Activated CD4-positive, CD25-positive, alpha-beta regulatory T cell treated with anti-CD3 and anti-CD28 coated beads, Interleukin-2, amount 50 U/mL, for 16 hours (primary cell): Measurements from ENCODE around the gene SGMS1.
"Not testable (repeated sequence)": the region's sequence is repeated elsewhere in the genome, so short reads cannot be mapped to it uniquely, and the experiment has no call there.

ENCODE experiments used
- DNase-seq: peaks from one replicate; pipeline ENCODE4 v3.0.0-alpha.2; 2020; ENCODE audit warnings: low read depth, low spot score

SGMS1 gene

DNA sequence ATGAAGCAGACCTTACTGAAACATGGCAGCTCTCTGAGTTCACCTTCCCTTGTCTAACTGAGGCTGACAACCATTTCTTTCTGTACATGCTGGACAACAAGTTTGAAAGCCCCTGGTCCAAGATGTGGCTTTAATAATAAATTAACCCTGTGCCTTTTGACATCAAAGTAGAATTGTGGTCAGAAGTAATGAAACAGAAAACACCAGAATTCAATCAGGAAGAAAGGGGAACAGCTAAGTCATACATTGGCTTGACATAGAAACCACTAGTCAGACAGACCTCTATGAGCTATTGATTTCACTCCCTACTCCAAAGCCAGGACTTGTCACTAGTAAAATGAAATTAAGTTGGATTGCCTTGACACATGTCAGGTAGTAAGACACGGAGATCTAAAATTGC, 197.3 kb downstream of the SGMS1 start:
- no peak for DNase-seq

DNA sequence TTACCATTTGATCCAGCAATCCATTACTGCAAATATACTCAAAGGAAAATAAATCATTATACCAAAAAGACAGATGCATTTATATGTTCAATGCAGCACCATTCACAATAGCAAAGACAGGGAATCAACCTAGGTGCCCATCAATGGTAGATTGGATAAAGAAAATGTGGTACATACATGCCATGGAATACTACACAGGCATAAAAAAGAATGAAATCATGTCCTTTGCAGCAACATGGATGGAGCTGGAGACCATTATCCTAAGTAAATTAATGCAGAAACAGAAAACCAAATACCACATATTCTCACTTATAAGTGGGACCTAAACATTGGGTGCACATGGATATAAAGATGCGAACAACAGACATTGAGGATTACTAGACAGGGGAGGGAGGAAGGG, 198.5 kb downstream of the SGMS1 start:
- not testable (repeated sequence) for DNase-seq

DNA sequence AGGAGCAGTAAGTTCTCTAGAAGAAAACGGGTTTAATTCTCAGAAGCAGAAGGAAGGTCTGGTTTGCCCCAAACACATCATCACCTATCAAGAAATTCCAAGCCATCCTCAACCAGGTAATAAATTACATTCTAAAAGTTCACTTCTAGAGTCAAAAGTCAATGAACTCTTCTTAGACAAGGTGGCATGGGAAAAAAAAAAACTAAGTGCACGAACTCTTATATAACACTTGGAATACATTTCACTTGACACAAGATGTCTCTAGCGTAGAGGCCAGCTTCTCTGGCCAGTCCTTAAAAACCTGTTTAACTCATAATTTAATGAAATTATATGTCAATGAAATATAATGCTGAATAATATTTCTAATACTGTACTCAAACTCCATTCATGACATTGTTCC, 200.3 kb downstream of the SGMS1 start:
- DNase-seq: no peak

DNA sequence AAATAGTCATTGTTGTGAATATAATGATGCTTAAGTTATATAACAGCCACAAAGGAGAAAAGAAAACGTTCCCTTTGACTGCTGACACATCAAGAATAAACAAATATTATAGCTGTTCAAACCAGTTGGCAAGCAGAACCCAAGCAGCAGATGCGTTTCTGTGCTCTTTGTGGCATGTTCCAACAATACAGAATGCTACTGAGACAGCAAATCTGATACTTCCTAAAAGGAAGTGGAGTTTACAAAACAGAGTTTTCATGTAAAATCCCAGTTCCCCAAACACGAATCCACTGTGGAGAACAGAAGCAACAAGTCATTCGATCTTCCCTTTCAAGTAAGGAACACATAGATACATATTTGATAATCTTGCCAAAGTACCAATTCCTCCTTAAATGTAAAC, 201.5 kb downstream of the SGMS1 start:
- DNase-seq: no peak

DNA sequence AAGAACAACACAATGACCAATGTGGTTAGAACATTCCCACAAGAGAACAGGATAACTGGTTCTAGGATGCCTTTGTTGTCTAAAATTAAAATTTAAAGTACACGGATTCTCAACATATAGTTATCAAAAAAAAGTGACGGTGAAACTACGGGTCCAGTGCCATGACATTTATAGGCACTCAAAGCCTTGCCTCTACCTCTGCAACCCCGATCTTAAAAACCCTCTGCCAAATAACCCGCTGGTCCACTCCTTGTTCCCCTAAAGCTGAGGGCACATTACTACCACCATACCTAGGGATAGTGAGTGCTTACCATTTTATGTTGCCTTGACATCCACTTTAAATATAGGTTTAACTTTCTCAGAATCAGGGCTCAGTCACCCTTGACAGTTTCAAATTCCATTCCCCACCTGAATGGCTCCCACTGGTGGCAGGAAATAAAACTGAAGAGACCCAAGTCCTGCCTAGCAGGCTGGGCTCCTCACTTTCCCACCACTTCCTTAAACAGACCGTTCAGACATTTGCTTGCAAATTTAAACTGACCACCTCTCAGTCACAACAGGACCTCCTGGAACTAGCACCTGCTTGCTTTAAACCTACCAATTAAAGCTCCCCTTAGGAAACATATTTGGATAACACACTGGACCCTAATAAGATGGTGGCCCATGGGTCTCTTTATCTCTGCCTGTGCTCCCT, 202.6 kb downstream of the SGMS1 start:
- no peak for DNase-seq

DNA sequence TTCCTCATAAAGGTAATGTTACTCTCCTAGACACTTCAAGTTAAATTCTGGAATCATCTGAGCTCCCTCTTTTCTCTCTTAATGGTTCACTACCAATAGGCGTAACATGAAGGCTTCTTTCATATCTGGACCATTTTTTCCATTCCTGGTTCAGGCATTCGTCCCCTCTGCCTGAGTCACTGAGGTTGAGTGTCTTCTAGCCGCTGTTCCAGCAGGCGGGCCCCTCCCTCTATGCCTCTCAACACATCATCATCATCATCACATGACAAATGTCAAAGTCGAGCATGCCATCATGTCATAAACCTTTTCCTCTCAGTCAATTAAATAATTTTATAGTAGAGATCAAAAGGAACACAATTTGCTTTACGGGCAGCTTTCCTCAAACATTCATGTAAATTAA, 203.6 kb downstream of the SGMS1 start:
- DNase-seq: no peak

DNA sequence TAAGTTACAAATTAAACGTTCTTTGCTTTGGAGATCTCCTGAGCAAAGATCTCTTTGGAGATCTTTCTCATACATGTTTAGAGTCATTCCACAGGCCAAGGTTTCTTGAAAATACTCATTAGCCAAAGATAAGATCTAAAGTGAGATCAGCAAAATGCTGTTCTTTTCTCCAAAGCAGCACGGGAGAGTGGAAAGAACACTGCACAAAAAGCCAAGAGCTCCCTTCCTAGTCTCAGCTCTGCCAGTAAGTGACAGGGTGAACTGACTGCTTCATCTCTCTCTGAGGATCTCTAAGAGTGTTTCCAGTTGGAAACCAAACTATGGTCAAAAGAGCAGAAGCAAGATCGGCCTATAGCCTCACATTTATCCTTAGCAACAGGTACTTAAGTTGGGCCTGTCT, 204.0 kb downstream of the SGMS1 start:
- no peak for DNase-seq

DNA sequence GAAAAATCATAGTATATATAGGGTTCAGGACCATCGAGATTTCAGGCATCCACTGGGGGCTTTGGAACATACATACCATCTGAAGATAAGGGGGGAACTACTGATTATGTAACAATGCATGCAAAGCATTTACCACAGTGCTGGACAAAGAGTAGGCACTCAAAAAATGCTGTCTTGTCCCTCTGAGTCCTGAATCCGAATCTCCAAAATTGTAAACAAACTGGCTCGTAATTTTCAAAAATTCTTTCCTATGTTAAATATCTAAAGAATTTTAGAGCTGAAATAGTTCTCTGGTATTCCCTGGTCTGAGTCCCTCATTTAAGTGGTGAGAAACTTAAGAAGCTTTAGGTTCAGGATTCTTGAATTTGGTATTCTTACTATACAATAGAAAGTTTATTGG, 204.7 kb downstream of the SGMS1 start:
- DNase-seq: no peak

DNA sequence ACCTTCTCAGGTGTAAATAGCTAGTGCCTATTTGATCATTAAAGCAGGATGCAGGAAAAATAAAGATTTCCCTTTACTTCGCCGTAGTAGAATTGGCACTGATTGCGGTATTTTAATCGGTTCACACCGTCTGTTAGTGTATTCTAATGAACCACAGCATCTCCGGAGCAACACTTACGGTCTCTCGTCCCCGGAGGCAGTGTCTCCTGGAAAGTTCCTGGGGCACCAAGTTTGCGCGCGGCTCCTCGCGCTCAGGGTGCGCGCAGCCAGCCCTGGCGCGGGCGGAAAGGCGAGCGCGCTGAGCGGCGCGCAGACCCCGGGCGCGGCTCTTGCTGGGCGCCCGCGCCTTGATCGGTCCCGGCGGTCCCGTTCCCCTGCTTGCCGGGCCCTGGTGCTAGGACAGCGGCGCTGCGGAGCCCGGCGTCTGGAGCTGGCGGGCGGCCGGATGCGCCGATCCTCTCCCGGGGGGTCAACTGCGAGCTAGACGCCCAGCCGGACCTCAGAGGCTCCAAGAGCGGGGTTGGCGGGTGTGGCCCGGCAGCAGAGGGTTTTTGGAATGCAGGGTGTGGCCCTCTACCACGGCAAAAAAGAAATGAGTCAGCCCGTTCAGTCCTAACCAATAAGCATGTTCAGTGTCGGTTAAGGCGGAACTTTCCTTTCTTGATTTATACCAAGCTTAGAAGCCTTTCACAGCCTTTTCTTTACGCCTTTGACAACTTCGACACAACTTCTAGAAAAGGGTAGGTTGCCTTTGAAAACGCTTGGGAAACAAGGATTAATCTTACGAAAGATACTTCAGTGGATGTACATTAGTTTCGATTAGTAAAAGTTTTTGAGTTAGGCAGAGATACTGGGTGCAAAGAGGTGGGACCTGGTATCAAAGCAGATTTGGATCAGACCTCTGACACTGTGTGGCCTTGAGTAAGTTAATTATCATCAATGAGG, 205.6 kb downstream of the SGMS1 start:
- DNase-seq: no peak

DNA sequence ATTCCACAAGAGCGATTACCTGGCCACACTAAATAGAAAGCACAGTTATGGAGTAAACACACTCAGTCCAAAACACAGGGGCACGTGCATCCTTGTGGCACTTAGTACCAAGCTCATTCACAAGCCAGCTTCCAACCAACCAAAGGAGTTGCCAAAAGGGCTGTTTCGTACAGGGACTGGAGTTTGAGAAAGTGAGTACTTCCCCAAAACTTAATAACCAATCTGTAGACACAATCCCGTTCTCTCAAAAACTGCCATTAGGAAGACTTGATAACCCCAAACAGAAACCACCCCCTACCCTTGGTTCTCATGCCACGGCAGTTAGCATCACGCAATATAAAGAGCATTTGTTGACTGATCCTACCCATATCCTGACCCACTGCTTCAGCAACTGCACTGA, 206.3 kb downstream of the SGMS1 start:
- DNase-seq: no peak

DNA sequence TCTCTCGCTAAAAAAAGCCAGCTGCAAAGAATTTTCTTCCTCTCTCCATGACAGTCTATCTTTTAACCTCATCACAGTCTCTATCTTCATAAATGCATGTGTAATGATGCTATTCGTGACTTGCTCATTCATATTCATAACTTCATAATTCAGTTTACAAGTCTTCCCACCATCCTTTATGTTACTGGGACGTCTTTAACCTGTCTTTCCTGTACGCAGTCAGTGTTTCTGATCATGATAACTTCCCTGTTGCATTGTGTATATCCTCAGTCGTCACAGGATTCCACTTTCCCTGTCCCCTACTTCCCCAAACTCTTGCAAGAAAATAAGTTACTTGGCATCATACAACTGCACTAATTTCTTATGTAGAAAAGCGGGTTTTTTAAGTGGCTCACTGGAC, 206.9 kb downstream of the SGMS1 start:
- DNase-seq: no peak

DNA sequence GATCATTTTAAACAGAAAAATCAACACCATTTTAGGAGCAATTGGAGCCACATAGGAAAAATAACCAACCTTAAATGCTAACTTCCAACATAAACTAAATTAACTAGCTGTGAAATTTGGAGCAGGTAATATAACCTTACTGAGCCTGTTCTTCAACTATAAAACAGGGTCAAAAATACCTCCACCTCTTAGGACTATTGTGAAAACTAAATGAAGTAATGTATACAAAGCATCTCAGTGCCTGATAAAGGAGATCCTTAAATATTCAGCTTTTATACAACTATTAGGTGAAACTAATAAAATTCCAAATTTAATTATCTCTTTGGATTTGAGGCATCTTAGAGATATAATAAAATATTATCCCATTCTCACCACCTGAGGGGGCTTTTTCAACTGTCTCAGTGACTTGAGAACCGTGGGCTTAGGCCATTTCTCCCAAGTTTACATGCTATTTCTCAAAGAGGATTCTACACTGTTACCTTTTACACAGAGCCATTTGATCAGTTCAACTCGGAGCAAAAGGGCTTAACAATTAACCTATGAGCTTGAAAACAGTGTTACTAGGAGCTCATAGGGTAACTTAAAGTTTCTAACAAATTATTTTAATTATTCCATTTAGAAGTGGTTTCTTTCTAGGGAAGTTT, 207.5 kb downstream of the SGMS1 start:
- DNase-seq: no peak

DNA sequence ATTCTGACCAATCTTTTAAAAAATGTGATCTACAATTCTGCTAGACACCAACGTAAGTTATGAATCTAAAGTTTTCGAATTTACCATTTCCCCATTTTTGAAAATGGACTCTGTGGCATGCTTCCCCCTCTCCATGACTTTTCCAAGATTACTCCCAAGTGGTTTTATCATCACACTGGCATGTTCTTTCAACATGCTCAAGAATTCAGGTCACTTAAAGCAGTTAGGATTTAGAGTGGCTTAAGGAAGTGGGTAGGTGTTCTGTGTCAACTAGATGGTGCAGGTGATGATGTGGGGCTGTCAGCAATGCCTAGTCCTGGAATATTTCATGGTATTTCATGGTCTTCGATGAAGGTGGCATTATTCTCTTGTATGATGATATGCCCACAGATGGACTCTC, 208.5 kb downstream of the SGMS1 start:
- DNase-seq: no peak

DNA sequence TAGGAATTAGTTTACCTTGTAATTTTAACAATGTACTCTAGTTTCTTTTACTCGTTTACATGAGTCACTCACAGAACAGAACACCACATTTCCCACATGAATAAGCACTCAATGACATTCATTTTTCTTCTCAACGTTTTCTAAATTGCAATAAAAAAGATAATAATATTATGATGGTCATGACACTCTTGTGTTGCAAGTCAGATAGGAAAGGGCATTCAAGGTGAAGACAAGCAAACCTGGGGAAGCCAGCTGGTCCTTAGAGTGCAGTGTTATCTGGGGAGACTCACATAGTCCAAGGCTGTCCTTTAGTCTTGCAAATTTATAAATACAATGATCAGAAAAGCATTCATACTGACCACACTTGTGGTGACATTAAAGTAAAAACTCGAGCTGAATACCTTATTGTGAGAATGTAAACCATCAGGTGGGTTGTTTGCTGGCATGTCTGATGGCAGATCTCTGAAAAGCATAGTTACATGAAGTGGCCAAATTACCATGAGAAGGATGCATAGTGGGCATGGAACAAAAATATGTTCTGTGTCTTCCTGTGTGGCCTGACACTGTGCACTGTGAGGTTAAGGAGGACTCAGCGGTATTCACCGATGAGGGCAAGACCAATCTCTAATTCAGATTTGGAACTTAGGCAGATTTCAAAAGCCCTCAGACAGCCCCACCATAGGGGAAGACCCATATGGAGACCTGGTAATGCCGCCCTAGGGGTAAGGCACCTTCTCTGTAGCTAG, 213.5 kb downstream of the SGMS1 start:
- no peak for DNase-seq

DNA sequence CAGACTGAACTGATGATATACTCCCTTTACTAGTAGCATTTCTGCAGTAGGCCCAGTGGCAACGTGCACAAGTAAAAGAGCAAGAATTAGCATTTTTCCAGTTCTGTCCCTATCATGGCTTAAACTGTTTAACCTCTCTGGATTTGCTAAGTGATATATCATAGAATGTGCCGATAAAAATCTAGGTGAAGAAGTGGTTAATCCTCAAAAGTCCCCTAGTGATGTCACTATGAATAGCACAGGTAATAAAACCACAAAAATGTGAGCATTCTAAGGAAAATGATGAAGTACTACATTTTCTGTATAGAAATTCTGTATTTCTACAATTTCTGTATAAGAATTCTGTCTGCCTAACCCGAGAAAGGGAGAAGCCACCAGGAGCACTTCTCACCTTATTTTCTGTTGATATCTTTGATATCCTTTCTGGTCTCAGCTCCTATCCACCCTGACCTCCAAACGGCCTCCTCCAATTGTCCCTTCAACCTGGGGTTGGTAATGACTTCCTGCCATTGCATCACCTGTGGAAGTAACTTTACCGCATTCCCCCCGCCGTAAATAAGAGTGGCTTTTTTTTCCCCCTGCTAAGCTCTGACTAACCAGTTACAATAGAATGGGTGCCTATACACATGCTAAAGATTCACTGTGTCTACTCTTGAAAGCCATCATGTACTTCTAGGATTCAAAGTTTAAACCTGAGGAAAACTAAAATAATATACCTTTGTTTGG, 216.5 kb downstream of the SGMS1 start:
- DNase-seq: no peak

DNA sequence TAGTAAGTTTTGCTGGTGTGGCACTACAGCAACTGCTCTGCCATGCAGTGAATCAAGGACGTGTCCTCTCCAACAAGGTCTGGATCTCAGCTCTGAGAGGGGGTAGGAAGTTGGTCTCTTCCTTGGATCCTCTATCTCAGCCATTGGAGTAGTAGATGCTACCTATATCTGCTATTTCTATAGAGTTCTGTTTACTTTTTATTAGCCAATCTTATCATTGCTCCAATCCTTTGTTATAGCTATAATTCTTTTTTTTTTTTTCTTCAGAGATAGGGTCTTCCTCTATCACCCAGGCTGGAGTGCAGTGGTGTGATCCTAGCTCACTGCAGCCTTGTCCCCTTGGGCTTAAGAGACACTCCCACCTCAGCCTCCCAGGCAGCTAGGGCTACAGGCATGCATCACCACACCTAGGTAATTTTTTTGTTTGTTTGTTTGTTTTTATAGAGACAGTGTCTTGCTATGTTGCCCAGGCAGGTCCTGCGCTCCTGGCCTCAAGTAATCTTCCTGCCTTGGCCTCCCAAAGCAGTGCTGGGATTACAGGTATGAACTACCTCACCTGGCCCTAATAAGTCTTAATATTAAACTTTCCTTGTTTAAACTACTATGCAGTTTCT, 217.2 kb downstream of the SGMS1 start:
- no peak for DNase-seq

DNA sequence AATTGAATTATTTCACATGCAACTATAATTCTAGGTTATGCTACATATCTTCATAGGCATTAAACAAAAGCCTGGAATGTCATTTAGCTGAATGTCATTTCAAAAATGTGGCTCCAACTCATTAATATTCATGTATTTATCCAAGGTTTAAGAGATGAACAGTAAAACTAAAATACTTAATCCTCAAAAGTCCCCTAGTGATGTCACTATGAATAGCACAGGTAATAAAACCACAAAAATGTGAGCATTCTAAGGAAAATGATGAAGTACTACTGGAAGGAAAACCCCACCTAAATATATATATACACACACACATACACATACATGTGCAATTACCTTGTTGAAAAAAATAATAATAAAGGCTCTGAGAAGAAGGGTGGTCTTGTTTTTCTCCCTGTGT, 218.0 kb downstream of the SGMS1 start:
- DNase-seq: no peak

DNA sequence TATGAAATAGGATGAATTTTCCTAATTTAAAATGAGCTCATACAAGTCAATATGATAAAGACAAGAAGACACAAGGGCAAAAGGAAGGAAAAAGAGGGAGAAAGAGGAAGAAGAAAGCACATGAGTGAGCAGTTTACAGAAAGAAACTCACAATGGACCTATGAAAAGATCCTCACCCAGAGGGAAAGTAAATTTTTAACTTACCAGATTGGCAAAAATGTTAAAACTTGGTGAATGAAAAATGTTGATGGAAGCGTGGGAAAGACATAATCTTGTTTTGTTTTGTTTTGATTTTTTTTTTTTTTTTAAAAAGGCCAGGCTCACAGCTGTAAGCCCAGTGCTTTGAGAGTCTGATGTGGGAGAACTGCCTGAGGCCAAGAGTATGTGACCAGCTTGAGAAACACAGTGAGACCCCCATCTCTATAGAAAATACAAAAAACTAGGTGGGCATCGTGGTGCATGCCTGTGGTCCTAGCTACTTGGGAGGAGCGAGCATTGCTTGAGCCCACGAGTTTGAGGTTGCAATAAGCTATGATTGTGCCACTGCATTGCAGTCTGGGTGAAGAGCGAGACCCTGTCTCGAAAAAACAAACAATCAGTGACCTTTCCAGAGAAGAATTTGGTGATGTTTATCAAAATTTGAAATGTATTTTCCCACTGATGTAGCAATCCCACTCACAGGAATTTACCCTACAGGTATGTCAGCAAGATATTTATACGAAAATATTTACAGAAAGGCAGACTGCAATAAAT, 219.6 kb downstream of the SGMS1 start:
- DNase-seq: no peak

DNA sequence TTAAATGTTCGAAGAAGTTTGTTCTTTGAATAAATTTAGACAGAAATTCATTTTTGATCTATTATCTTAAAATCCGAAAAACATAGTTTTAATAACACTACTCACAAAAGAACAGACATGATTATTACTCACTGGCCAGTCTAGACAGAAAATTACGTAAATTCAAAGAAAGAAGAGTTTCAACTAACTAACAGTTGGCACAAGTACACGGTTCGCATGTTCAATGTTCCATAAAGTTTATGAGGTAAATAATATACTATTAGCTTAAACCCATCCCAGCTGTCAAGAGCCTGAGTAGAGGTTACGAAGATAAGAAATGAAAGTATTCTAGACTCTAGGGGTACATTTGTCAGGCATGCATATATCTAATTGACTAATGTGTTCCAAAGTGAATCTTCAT, 220.7 kb downstream of the SGMS1 start:
- no peak for DNase-seq

DNA sequence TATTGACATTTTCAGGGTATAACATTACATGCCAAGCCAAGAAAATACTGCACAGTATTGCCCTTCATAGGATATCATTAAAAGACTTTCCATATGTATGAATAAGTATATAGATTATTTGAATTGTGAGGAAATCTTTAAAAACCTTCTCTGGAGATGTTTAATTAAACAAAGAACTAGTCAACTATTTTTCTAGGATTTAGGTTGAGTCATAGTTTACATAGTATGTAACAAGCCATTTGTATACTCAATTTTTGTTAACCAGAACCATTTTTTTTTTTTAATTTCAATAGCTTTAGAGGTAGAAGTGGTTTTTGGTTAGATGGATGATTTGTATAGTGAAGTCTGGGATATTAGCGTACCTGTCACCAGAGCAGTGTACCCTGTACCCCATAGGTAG, 221.3 kb downstream of the SGMS1 start:
- no peak for DNase-seq
